PC-9 (cell line): Measurements from ENCODE around the gene BRSK1. TPM values are rescaled to one million over a fixed set of nuclear protein-coding genes. Genes with fewer than 3 reads are reported as not detected.

Experiments used
- BruUV-seq: library from RNA; stranded (reverse); fragments of 400-500 nt; replicated peaks from 2 replicates; lab custom pipeline; 2021; lab: Mats Ljungman, UMichigan
- CTCF ChIA-PET: fragments of 300-600 bp; sonication (Branson Sonifier 250); formaldehyde crosslinking; loops from one replicate; lab custom pipeline; 2022; ENCODE audit warnings: antibody characterized with exemption; lab: Charles Lee
- POLR2A ChIA-PET: fragments of 300-600 bp; sonication (Branson Sonifier 250); formaldehyde crosslinking; loops from one replicate; lab custom pipeline; 2022; ENCODE audit warnings: antibody characterized with exemption; ENCODE audit not compliant: unreplicated experiment; lab: Charles Lee
- DNase-seq, 2 experiments: peaks; one replicate each; pipeline versions ENCODE4 v3.0.0 to v3.0.0-alpha.2; 2015 to 2022; ENCODE audit warnings: mixed read lengths in 1 of 2
- H2AFZ ChIP-seq: fragments of 200-600 bp; sonication (generic); 2 replicates; pipeline ENCODE4 v1.8.1; 2017; ENCODE audit warnings: antibody characterized with exemption
- H3F3A ChIP-seq: fragments of 200-600 bp; sonication (generic); 2 replicates; pipeline ENCODE4 v1.8.1; 2017; ENCODE audit warnings: antibody characterized with exemption, mild to moderate bottlenecking, low read depth; ENCODE audit not compliant: insufficient read depth
- H3K27ac ChIP-seq: fragments of 200-600 bp; sonication (generic); 2 replicates; pipeline ENCODE4 v1.6.1; 2016; ENCODE audit warnings: mixed run types
- H3K27me3 ChIP-seq: fragments of 200-600 bp; sonication (generic); 2 replicates; pipeline ENCODE4 v1.6.1; 2016; ENCODE audit warnings: low read depth, mixed run types; ENCODE audit not compliant: insufficient read depth
- H3K36me3 ChIP-seq: fragments of 200-600 bp; sonication (generic); 2 replicates; pipeline ENCODE4 v1.6.1; 2016; ENCODE audit warnings: low read depth, mixed run types
- H3K4me1 ChIP-seq: fragments of 200-600 bp; sonication (generic); replicated peaks from 2 replicates; pipeline ENCODE4 v1.6.1; 2016; ENCODE audit warnings: mixed run types; ENCODE audit not compliant: insufficient read depth
- H3K4me2 ChIP-seq: fragments of 200-600 bp; sonication (generic); 2 replicates; pipeline ENCODE4 v1.6.1; 2017; ENCODE audit warnings: mixed run types
- H3K4me3 ChIP-seq: fragments of 200-600 bp; sonication (generic); 2 replicates; pipeline ENCODE4 v1.6.1; 2016; ENCODE audit warnings: mixed run types
- H3K79me2 ChIP-seq: fragments of 200-600 bp; sonication (generic); 2 replicates; pipeline ENCODE4 v1.6.1; 2017; ENCODE audit warnings: low read depth, mixed run types
- H3K9me2 ChIP-seq: fragments of 200-600 bp; sonication (generic); 2 replicates; pipeline ENCODE4 v1.8.1; 2017; ENCODE audit warnings: mild to moderate bottlenecking; ENCODE audit not compliant: insufficient read depth
- H3K9me3 ChIP-seq: fragments of 200-600 bp; sonication (generic); 2 replicates; pipeline ENCODE4 v1.8.1; 2016; ENCODE audit warnings: low read depth; ENCODE audit not compliant: insufficient read depth
- H4K20me1 ChIP-seq: fragments of 200-600 bp; sonication (generic); 2 replicates; pipeline ENCODE4 v1.8.1; 2017; ENCODE audit not compliant: insufficient read depth
- EZH2 ChIP-seq: fragments of 200-600 bp; sonication (generic); IDR thresholded peaks from 2 replicates; pipeline ENCODE4 v1.8.0; 2017; ENCODE audit warnings: antibody characterized with exemption, low read depth
- intact Hi-C: fragments of 100-400 bp; cut with micrococcal nuclease; formaldehyde crosslinking; loops from one replicate; pipeline ENCODE4 v1.10.0; 2022; ENCODE audit not compliant: unreplicated experiment
- total RNA-seq: library from RNA; stranded (reverse); gene quantifications from 2 replicates; pipeline ENCODE4 v1.2.3, GENCODE V29; 2021
- TF ChIP-seq, protein P1 (sequence below): fragments of 200-600 bp; sonication (generic); conservative IDR thresholded peaks from 2 replicates; pipeline ENCODE4 v1.6.1; 2017; ENCODE audit warnings: mixed run types, antibody characterized with exemption, mild to moderate bottlenecking, moderate library complexity

The BRSK1 gene
- total RNA-seq, 1 experiment from 2014 or later, result 6.5 TPM

DNA sequence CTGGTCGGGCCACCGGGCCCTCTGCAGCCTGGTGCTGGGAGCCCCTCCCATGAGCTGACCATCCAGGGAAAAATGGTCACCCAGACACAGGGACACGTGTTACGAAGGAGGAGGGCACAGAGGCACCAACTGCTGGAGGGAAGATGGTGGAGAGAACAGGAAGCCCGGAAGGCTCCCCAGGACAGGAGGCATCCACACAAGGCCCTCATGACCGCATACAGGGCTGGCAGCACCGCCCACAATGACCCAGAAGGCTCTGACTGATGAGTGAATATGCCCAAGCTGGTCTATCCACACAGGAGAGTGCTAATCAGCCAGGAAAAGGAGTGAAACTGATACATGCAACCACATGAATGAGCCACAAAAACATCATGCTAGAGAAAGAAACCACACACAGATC, 41.3 kb upstream of the BRSK1 start:
- Histone ChIP-seq H3K4me1 (peaks cover 7% of the 10 kb centered on the region), H4K20me1 (peaks cover 29% of the 10 kb centered on the region), H2AFZ (no peak overlapping the region), H3K27me3 (no peaks in the 10 kb centered on the region), H3K4me3 (no peak overlapping the region), H3K9me3 (no peaks in the 10 kb centered on the region), H3F3A (peaks cover 12% of the 10 kb centered on the region; the same call in 1 of the 2 replicates), H3K36me3 (peaks cover 31% of the 10 kb centered on the region), H3K9me2 (no peaks in the 10 kb centered on the region), H3K27ac (no peak overlapping the region), H3K4me2 (no peak overlapping the region), H3K79me2 (peaks cover 18% of the 10 kb centered on the region)
- ChIA-PET CTCF (no interaction called here), POLR2A (no interaction called here)
- no TSS peak for BruUV-seq
- intact Hi-C loops, result no loop called here
- DNase-seq, result no peak
- TF ChIP-seq, protein P1, sequence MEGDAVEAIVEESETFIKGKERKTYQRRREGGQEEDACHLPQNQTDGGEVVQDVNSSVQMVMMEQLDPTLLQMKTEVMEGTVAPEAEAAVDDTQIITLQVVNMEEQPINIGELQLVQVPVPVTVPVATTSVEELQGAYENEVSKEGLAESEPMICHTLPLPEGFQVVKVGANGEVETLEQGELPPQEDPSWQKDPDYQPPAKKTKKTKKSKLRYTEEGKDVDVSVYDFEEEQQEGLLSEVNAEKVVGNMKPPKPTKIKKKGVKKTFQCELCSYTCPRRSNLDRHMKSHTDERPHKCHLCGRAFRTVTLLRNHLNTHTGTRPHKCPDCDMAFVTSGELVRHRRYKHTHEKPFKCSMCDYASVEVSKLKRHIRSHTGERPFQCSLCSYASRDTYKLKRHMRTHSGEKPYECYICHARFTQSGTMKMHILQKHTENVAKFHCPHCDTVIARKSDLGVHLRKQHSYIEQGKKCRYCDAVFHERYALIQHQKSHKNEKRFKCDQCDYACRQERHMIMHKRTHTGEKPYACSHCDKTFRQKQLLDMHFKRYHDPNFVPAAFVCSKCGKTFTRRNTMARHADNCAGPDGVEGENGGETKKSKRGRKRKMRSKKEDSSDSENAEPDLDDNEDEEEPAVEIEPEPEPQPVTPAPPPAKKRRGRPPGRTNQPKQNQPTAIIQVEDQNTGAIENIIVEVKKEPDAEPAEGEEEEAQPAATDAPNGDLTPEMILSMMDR, result no peak
- no peak for TF ChIP-seq EZH2

DNA sequence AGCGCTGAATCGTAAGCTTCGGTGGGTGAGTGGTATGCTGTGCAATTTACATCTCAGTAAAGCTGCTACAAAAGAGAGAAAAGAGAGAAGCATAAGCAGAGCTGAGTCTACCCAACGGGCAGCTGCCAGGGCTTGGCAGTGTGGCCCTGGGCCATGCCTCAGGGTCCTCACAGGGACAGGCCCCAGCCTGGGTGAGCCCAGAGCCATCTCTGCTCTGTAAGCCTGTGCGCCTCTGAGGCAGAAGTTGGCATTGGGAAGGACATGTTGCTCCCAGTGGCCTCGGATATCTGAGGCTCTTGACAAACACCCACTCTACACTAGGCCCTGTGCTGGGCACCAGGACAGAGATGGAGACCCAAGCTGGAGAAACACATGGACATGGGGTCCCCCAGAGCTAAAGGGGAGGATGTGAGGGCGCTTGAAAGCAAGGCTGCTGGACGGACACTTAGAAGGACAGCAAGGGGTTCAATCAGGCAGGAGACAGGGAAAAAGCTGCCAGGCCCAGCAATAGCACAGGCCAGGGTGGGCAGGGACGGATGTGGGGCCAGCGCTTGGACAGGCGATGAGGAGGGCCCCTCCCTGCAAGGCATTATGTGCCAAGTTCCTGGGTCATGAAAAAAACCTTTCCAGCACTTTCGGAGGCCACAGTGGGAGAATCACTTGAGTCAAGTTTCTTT, 39.7 kb upstream of the BRSK1 start:
- no peak overlapping the region for H3K4me2 ChIP-seq
- no peaks in the 10 kb centered on the region for H3K9me3 ChIP-seq
- ChIA-PET CTCF (no interaction called here), POLR2A (no interaction called here)
- DNase-seq, result no peak
- H3K4me3 ChIP-seq, result no peak overlapping the region
- TF ChIP-seq, protein P1, result no peak
- no peak for TF ChIP-seq EZH2
- H3F3A ChIP-seq, result peaks cover 19% of the 10 kb centered on the region; the same call in 1 of the 2 replicates
- peaks cover 24% of the 10 kb centered on the region for H3K4me1 ChIP-seq
- no peaks in the 10 kb centered on the region for H3K27me3 ChIP-seq
- no peak overlapping the region for H2AFZ ChIP-seq
- intact Hi-C loops, result no loop called here
- TSS peak; percentile 18 for BruUV-seq
- peaks cover 34% of the 10 kb centered on the region for H3K79me2 ChIP-seq
- H3K36me3 ChIP-seq, result peaks cover 25% of the 10 kb centered on the region
- H3K27ac ChIP-seq, result no peak overlapping the region
- no peaks in the 10 kb centered on the region for H3K9me2 ChIP-seq
- peaks cover 44% of the 10 kb centered on the region for H4K20me1 ChIP-seq

DNA sequence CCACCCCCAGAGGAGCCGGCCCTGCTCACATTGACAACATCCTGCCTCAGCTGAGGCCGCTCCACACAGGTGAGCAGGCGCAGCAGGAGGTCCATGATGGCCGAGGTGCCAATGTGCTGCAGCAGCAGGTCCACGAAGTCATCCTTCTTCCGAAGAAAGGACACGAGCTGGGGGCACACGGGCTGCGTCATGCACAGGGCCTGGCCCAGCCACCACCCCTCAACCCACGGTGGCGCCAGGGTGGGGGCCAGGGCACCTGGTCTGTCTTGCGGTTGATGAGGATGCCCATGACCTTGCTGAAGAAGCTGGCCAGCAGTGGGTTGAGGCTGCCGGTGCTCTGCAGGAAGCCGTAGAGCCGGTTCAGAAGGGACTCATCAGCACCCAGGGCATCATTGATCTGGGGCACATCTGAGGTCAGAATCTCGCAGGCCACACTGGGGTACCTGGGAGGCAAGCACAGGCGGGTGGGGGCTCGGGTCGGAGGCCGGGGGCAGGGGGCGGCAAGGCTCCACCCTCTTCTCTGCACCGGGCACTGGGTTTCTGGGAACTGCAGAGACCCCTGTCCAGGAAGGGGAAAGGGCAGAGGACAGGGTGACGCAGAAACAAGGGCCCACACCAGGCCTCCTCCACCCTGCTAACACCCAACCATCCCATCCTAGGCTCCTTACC, 38.4 kb upstream of the BRSK1 start:
- no peak overlapping the region for H3K4me3 ChIP-seq
- POLR2A ChIA-PET, result interaction anchor here (0.6 kb wide), 1 partner anchor 782 kb away, joined by 5 read pairs; the partner anchor contains the start of gene LENG9
- H3K9me2 ChIP-seq, result no peaks in the 10 kb centered on the region
- peaks cover 57% of the 10 kb centered on the region for H4K20me1 ChIP-seq
- peaks cover 29% of the 10 kb centered on the region for H3K4me1 ChIP-seq
- H3K4me2 ChIP-seq, result no peak overlapping the region
- no peak for DNase-seq
- TF ChIP-seq, protein P1, result no peak
- TF ChIP-seq EZH2, result no peak
- H3K79me2 ChIP-seq, result peaks cover 47% of the 10 kb centered on the region
- H2AFZ ChIP-seq, result no peak overlapping the region
- CTCF ChIA-PET, result no interaction called here
- no peak overlapping the region for H3K27ac ChIP-seq
- intact Hi-C loops, result no loop called here
- no TSS peak for BruUV-seq
- peaks cover 19% of the 10 kb centered on the region; the same call in 1 of the 2 replicates for H3F3A ChIP-seq
- H3K36me3 ChIP-seq, result peaks cover 20% of the 10 kb centered on the region
- no peaks in the 10 kb centered on the region for H3K9me3 ChIP-seq
- H3K27me3 ChIP-seq, result no peaks in the 10 kb centered on the region
